Stimulated activated naive CD8-positive, alpha-beta T cell treated with anti-CD3 and anti-CD28 coated beads, Interleukin-15, Interleukin-2, amounts not matched to agents 100 ng/mL and 50 ng/mL, for 24 hours (primary cell): ENCODE measurements around the gene ELP1.
A peak's percentile ranks its signal among the peaks of the same experiment; 100 is the strongest.
"Not testable (repeated sequence)": the region's sequence is repeated elsewhere in the genome, so short reads cannot be mapped to it uniquely, and the experiment has no call there.

Experiments
- H3K27ac Mint-ChIP-seq: one replicate; pipeline ENCODE4 v1.8.0; 2021; ENCODE audit warnings: mild to moderate bottlenecking, mixed read lengths
- H3K27me3 Mint-ChIP-seq: one replicate; pipeline ENCODE4 v1.8.0; 2021; ENCODE audit warnings: mixed read lengths
- H3K36me3 Mint-ChIP-seq: one replicate; pipeline ENCODE4 v1.8.0; 2021; ENCODE audit warnings: low read depth, mixed read lengths
- H3K4me1 Mint-ChIP-seq: one replicate; pipeline ENCODE4 v1.8.0; 2021; ENCODE audit warnings: low read depth, mixed read lengths
- H3K4me3 Mint-ChIP-seq: one replicate; pipeline ENCODE4 v1.8.0; 2021; ENCODE audit warnings: mild to moderate bottlenecking, mixed read lengths
- H3K9me3 Mint-ChIP-seq: one replicate; pipeline ENCODE4 v1.8.0; 2021; ENCODE audit warnings: mixed read lengths

The ELP1 gene

DNA sequence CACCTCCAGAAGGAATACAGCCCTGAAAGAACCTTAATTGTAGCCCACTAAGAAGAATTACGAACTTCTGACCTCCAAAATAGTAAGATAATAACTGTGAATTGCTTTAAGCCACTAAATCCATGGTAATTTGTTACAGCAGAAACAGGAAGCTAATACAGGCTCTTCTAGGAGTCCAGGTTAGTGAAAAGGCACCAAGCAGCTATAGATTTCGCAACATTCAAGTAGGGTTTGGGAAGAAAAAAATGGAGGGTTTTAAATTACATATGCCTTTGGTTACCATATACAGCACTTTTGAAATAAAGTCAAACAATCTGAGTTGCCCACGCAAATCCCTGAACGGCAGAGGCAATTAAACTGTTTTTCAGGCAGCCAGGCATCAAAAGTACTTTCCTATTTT lies 73.6 kb downstream of the ELP1 start:
- Mint-ChIP-seq H3K9me3 (no peaks in the 10 kb centered on the region), H3K27me3 (no peaks in the 10 kb centered on the region), H3K4me1 (peaks cover 6% of the 10 kb centered on the region), H3K27ac (no peak overlapping the region), H3K36me3 (no peaks in the 10 kb centered on the region), H3K4me3 (no peak overlapping the region)

DNA sequence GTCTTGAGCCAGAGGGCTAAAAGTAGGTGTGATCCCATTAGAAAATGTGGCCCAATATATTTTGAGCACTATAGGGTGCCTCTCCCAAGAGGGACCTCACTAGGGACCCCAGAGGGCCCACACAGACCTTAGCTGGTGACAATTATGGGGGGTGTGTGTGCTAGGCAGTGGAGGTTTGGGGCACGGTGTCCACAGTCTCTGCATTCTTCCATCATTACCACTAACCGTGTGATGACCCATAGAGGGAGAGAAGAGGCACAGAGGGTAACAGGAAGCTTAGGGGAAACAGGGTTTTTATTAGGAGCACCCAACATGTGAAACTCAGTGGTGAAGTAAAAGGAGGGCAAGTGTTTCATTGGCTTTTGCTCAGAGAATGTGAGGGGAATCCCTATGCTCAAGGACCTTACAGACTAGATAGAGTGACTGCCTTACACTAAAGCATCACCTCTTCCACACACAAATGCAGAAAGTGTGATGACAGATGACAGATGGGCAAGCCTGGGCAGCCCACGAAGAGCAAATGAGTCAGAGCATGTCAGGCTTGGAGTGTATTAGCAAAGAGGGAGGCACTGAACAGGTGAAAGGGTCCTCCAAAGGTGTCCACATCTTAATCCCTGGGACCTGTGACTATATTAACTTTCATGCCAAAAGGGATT lies 74.3 kb downstream of the ELP1 start:
- peak overlapping the region; percentile 43 for H3K27ac Mint-ChIP-seq
- H3K4me3 Mint-ChIP-seq: no peak overlapping the region

DNA sequence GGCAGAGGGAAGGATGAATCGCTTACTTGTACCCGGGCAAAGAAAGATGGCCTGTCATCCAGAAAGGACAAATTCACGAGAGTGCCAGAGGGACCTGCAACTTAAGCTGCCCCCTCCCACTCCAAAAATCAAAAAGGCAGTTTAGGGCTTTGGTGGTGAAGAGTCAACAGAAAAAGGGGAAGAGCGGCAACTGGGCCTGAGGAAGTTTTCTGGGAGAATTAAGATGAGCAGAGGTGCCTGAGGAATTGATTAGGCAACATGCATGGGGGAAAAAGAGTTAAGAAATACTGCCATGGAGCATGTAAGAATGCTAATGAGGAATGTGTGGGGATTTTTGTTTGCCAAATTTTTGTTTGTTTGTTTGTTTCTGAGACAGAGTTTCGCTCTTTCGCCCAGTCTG lies 76.4 kb downstream of the ELP1 start:
- Mint-ChIP-seq H3K4me3 (no peak overlapping the region), H3K36me3 (no peaks in the 10 kb centered on the region), H3K9me3 (no peaks in the 10 kb centered on the region), H3K4me1 (peaks cover 6% of the 10 kb centered on the region), H3K27me3 (no peaks in the 10 kb centered on the region), H3K27ac (no peak overlapping the region)

More for the DNA sequence above, 74.3 kb downstream of the ELP1 start:
- Mint-ChIP-seq H3K27me3 (no peaks in the 10 kb centered on the region), H3K9me3 (no peaks in the 10 kb centered on the region), H3K4me1 (peaks cover 6% of the 10 kb centered on the region), H3K36me3 (no peaks in the 10 kb centered on the region)

DNA sequence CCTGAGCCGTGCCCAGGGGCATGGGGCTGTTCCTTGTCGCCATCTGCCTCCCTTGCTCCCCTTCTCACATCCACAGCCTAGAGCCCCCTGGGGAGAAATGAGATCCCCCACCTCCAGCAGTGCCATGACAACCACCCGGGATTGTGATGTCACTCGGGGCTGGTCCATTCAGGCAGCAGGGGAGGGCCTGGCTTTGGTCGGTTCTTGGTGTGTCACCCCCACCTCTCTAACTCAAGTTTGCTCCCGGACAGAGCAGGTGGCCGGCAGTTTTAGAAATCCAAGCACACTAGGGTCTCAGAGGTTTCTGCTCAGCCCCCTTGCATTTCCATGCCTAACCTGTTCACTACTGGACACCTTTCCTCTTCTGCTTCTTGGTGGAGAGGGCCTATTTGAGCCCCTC lies 78.0 kb downstream of the ELP1 start, which contains the start of gene ACTL7B:
TSS of gene ACTL7B (minus strand) at position 99 of the 400 bp plus-strand sequence. CDS start at position 43, 56 bp downstream.
- peaks cover 6% of the 10 kb centered on the region for H3K4me1 Mint-ChIP-seq
- H3K27me3 Mint-ChIP-seq: no peaks in the 10 kb centered on the region
- no peaks in the 10 kb centered on the region for H3K9me3 Mint-ChIP-seq
- H3K27ac Mint-ChIP-seq: no peak within 1 kb of the TSS
- H3K4me3 Mint-ChIP-seq: no peak within 1 kb of the TSS
- no peaks in the 10 kb centered on the region for H3K36me3 Mint-ChIP-seq

DNA sequence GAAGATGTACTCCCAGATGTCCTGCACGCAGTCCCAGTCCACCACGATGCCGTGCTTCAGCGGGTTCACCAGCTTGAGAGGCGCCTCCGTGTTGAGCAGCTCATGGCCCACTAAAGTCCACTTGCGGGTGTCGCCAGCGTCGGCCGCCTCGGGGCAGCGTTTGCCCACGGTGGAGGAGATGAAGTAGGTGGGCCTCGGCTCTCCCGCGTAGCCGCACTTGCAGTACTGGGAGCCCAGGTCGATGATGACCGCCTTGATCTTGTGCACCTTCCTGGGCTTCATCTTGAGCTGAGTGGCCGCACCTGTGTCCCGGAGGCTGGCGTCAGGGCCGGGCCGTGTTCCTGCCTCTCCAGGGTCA lies 78.4 kb downstream of the ELP1 start:
- Mint-ChIP-seq H3K4me1 (peaks cover 6% of the 10 kb centered on the region), H3K36me3 (no peaks in the 10 kb centered on the region), H3K9me3 (no peaks in the 10 kb centered on the region), H3K27me3 (no peaks in the 10 kb centered on the region), H3K4me3 (no peak overlapping the region), H3K27ac (no peak overlapping the region)

DNA sequence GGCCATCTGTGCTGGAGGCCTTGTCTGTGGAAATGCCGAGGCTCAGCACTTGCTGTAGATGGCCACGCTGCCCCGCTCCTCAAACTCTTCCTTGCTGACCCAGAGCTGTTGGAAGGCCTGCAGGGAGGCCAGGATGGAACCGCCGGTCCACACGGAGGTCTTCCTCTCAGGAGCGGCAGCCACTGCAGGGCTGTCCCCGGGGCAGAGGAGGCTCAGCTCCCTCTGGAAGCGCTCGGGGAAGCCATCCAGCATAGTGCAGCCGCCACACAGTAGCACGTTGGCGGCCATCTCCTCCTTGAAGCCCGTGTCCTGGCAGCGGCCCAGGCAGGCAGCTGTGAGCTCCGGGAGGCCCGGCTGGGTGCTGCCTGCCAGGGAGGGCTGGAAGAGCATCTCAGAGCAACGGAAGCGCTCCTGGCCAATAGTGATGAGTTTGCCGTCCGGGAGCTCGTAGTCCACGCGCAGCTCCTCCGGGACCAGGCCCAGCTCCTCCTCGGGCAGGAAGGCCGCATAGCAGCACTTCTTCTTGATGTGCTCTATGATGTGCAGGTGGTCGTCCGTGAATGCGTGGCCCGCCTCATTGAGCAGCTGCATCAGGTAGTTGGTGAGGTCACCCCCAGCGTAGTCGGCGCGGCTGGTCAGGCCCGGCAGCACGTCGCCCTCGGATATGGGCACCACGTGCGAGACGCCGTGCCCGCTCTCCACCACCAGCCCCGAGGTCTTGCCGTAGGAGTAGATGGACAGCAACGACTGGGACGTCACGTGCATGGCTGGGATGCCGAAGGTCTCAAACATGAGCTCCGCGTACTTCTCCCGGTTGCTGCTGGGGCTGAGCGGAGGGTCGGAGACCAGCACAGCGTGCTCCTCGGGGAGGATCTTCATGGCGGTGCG lies 79.0 kb downstream of the ELP1 start:
- no peak overlapping the region for H3K4me3 Mint-ChIP-seq
- H3K27me3 Mint-ChIP-seq: no peaks in the 10 kb centered on the region
- no peaks in the 10 kb centered on the region for H3K9me3 Mint-ChIP-seq
- peaks cover 5% of the 10 kb centered on the region for H3K4me1 Mint-ChIP-seq
- H3K36me3 Mint-ChIP-seq: no peaks in the 10 kb centered on the region
- H3K27ac Mint-ChIP-seq: no peak overlapping the region

DNA sequence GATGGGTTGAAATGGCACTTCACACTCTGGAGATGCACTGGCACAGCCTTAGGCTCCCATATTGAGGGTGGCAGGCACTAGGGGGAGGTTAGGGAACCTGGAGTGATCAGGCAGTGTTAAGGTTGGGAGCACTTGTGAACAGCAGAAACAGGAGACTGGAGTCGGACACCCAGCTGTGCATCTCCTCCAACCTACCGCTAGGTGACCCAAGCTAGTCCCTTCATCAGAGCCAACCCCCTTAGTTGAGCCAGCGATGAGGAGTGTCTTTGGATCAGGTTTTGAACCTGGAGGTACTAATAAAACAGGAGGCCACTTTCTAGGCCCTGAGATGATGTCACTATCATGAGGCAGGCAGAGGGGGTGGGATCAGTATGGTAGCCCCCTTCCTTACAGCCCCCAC lies 79.8 kb downstream of the ELP1 start:
- Mint-ChIP-seq H3K36me3 (no peaks in the 10 kb centered on the region), H3K27ac (no peak overlapping the region), H3K9me3 (no peaks in the 10 kb centered on the region), H3K4me3 (no peak overlapping the region), H3K27me3 (no peaks in the 10 kb centered on the region), H3K4me1 (no peaks in the 10 kb centered on the region)

DNA sequence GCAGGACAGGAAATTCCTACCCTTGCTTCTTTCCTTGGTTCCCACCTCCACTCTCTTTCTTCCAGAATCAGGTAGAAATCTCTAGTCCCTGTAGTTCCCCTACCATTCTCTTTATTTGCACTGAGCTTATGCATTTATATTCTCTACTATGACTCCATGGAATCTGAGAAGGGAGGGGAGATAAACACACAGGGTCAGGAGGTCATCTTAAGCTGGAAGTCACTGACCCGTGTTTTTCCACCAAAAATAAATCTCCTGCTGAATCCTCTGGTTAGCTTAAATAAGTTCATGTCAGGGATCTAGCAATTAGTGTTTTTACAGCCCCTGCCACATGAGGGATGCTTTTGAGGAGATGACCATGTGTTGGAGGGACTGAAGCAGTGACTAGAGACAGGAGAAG lies 81.8 kb downstream of the ELP1 start:
- no peak overlapping the region for H3K27ac Mint-ChIP-seq
- no peaks in the 10 kb centered on the region for H3K27me3 Mint-ChIP-seq
- no peaks in the 10 kb centered on the region for H3K36me3 Mint-ChIP-seq
- H3K4me1 Mint-ChIP-seq: no peaks in the 10 kb centered on the region
- no peak overlapping the region for H3K4me3 Mint-ChIP-seq
- no peaks in the 10 kb centered on the region for H3K9me3 Mint-ChIP-seq

DNA sequence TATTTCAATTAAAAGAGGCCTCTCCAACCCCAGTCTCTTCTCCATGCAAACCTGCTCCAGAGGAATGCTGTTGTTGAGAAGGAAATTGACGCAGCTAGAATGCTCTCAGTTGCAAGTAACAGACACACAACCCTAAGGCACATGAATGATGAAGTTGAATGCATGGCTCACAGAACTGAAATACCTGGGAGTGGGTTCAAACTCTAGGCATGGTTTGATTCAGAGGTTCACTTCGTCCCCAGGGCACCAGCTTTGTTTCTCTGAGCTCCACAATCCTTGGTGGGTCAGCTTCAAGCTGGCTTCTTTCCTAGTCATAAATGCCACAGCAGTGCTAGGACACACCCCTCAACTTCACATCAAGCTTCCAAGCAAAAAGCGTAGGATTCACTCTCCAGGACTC lies 82.8 kb downstream of the ELP1 start:
- H3K36me3 Mint-ChIP-seq: no peaks in the 10 kb centered on the region
- H3K27me3 Mint-ChIP-seq: no peaks in the 10 kb centered on the region
- no peaks in the 10 kb centered on the region for H3K4me1 Mint-ChIP-seq
- H3K27ac Mint-ChIP-seq: no peak overlapping the region
- H3K9me3 Mint-ChIP-seq: no peaks in the 10 kb centered on the region
- H3K4me3 Mint-ChIP-seq: no peak overlapping the region

DNA sequence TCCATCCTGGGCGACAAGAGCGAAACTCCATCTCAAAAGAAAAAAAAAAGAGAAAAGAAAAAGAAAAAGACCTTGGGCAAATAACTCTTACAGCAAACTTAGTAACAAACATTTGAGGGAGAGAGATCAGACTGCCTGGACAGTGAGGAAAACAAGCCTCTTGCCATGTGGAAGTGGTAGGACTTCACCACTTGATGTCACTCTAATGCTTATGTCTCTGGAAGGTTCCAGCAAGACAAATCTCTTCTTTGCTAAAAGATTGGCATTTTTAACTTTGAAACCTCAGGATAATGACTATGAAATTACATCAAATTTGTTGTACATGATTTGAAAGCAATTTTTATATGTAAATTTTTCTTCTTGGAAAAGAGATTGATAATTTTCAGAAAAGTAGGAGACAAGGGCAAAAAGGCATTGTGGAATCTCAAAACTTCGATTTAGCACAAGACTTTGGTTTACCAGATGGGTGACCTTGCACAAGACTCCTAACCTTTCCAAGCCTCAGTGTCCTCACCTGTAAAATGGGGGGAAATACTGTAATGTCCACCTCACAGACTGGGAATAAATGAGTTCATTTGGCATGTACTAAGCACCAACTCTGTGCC lies 83.5 kb downstream of the ELP1 start:
- no peaks in the 10 kb centered on the region for H3K27me3 Mint-ChIP-seq
- no peak overlapping the region for H3K4me3 Mint-ChIP-seq
- H3K36me3 Mint-ChIP-seq: no peaks in the 10 kb centered on the region
- H3K9me3 Mint-ChIP-seq: no peaks in the 10 kb centered on the region
- no peak overlapping the region for H3K27ac Mint-ChIP-seq
- H3K4me1 Mint-ChIP-seq: no peaks in the 10 kb centered on the region

DNA sequence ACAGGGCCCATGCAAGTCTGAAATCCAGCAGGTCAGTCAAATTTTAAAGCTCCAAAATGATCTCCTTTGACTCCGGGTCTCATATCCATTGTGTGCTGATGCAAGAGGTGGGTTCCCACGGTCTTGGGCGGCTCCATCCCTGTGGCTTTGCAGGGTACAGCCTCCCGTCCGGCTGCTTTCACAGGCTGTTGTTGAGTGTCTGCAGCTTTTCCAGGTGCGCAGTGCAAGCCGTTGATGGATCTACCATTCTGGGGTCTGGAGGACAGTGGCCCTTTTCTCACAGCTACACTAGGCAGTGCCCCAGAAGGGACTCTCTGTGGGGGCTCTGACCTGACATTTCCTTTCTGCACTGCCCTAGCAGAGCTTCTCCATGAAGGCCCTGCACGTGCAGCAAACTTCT lies 85.6 kb downstream of the ELP1 start:
- not testable (repeated sequence) for H3K4me1 Mint-ChIP-seq, H3K27me3 Mint-ChIP-seq, H3K36me3 Mint-ChIP-seq, H3K4me3 Mint-ChIP-seq, H3K27ac Mint-ChIP-seq, H3K9me3 Mint-ChIP-seq

DNA sequence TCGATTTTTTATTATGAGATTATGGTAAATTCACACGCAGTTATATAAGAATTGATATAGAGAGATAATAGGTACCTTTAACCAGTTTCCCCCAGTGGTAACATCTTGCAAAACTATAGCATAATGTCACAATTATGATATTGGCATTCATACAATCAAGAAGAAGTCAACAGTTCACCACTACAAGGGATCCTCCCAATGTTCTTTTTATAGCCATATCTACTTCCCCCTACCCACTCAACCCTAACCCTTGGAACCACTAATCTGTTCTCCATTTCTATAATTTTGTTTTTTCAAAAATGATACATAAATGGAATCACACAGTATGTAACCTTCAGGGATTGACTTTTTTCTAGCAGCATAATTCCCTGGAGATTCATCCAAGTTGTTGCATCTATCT lies 88.0 kb downstream of the ELP1 start:
- no peak overlapping the region for H3K4me3 Mint-ChIP-seq
- H3K27ac Mint-ChIP-seq: no peak overlapping the region
- H3K9me3 Mint-ChIP-seq: no peaks in the 10 kb centered on the region
- peaks cover 16% of the 10 kb centered on the region for H3K4me1 Mint-ChIP-seq
- no peaks in the 10 kb centered on the region for H3K36me3 Mint-ChIP-seq
- no peaks in the 10 kb centered on the region for H3K27me3 Mint-ChIP-seq

DNA sequence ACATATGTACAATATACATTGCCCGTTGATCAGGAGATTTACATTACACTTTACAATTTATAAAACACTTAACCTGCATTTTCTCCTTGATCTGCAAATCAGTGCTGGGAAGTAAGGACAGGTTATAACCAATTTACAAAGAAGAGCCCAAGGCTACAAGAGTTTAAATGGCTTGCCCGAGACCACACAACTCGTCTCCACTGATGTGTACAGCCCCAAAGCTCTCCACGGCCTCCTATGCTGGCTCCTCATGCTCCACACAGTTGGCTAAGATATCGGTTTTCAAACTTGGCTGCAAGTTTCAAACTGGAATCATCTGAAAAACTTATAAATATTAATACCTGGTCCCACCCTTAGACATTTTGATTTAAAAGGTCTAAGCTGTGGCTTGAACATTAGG lies 88.4 kb downstream of the ELP1 start:
- Mint-ChIP-seq H3K9me3 (no peaks in the 10 kb centered on the region), H3K36me3 (no peaks in the 10 kb centered on the region), H3K27ac (no peak overlapping the region), H3K27me3 (no peaks in the 10 kb centered on the region), H3K4me1 (peaks cover 16% of the 10 kb centered on the region), H3K4me3 (no peak overlapping the region)

DNA sequence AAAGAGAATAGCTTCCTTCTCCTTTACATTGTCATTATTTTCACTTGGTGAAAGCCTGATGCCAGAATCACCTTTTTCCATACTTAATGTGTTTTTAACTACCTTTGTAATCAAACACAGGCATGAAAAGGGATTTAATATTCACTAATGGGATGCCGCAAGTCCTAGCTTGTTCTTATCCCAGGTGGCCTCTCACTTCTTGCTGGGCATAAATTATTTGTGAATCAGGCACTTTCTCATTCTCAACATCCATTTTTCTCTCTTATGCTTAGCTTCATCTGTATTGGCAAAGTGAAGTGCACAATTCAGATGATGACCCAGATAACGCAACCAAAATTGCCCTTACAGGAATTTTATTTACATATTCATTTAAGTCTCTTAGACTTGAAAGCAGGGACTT lies 89.1 kb downstream of the ELP1 start:
- H3K27me3 Mint-ChIP-seq: no peaks in the 10 kb centered on the region
- no peaks in the 10 kb centered on the region for H3K36me3 Mint-ChIP-seq
- H3K4me3 Mint-ChIP-seq: no peak overlapping the region
- H3K9me3 Mint-ChIP-seq: no peaks in the 10 kb centered on the region
- H3K4me1 Mint-ChIP-seq: peaks cover 16% of the 10 kb centered on the region
- no peak overlapping the region for H3K27ac Mint-ChIP-seq

DNA sequence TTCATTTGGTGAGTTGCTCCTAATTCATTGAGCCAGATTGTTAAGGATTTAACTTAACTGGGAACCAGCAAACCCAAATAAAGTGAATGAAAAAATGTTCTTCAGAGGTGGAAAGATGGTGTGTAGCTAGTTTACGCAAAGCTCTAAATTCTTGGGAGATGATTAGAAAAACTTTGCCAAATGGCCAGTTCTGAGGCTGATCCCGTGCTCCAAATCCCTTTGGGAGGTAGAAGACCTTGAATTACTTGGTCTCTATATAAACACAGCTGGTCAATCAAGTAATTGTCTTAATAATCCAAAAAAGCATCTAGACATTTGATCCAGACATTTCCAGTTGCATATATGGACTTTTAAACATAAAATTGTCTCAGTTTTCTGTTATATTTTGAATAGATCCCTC lies 89.5 kb downstream of the ELP1 start:
- Mint-ChIP-seq H3K9me3 (no peaks in the 10 kb centered on the region), H3K36me3 (no peaks in the 10 kb centered on the region), H3K4me3 (no peak overlapping the region), H3K27me3 (no peaks in the 10 kb centered on the region), H3K27ac (no peak overlapping the region), H3K4me1 (peaks cover 16% of the 10 kb centered on the region)
